Activated T-cell treated with anti-CD3 and anti-CD28 coated beads, Interleukin-2, amount 50 U/mL, for 72 hours (primary cell): Measurements from ENCODE around the gene JPH3. TPM values are rescaled to one million over a fixed set of nuclear protein-coding genes. Genes with fewer than 3 reads are reported as not detected.
A peak's percentile ranks its signal among the peaks of the same experiment; 100 is the strongest.

Experiments used
- ATAC-seq, 2 donors: fragments of 150-1000 bp; cut with Tn5 transposase; replicated peaks in 1 of 2; 2 replicates each; pipeline ENCODE4 v1.10.0; 2021; ENCODE audit warnings: moderate library complexity in 2 of 2, mild to moderate bottlenecking in 1 of 2
- DNase-seq, 2 donors: peaks; one replicate each; pipeline ENCODE4 v3.0.0; 2021 to 2022; ENCODE audit warnings: mixed read lengths in 1 of 2
- H3K27ac Mint-ChIP-seq: one replicate; pipeline ENCODE4 v1.8.0; 2022; ENCODE audit warnings: mild to moderate bottlenecking, moderate library complexity, mixed read lengths
- H3K27me3 Mint-ChIP-seq: one replicate; pipeline ENCODE4 v1.8.0; 2022; ENCODE audit warnings: low read depth, mixed read lengths
- H3K36me3 Mint-ChIP-seq, 2 donors: one replicate each; pipeline ENCODE4 v1.8.0; 2022; ENCODE audit warnings: mixed read lengths in 2 of 2, mild to moderate bottlenecking in 1 of 2; ENCODE audit not compliant: insufficient read depth in 2 of 2
- H3K4me1 Mint-ChIP-seq: one replicate; pipeline ENCODE4 v1.8.0; 2022; ENCODE audit warnings: low read depth, mixed read lengths
- H3K4me3 Mint-ChIP-seq, 2 donors: one replicate each; pipeline ENCODE4 v1.8.0; 2022; ENCODE audit warnings: mild to moderate bottlenecking in 2 of 2, mixed read lengths in 2 of 2, moderate library complexity in 2 of 2
- H3K9me3 Mint-ChIP-seq, 2 donors: one replicate each; pipeline ENCODE4 v1.8.0; 2022; ENCODE audit warnings: mixed read lengths in 2 of 2
- total RNA-seq, 2 donors: library from RNA; stranded (reverse); gene quantifications; one replicate each; pipeline ENCODE4 v1.2.3, GENCODE V29; 2022

Gene JPH3
- total RNA-seq, 2 donors from 2014 or later, result 0.60 to 0.74 TPM

- DNase-seq (no peak), ATAC-seq (no peak)
- Mint-ChIP-seq H3K27ac (no peak overlapping the region), H3K9me3 (no peaks in the 10 kb centered on the region), H3K4me1 (no peaks in the 10 kb centered on the region), H3K4me3 (no peak overlapping the region), H3K36me3 (no peaks in the 10 kb centered on the region), H3K27me3 (peaks cover 14% of the 10 kb centered on the region)
These were observed 43.5 kb downstream of the JPH3 start for GRCh38 chr16:87645802-87646201.

GRCh38 chr16:87647431-87648185 is 45.3 kb downstream of the JPH3 start:
- no peaks in the 10 kb centered on the region for H3K9me3 Mint-ChIP-seq
- DNase-seq (no peak), ATAC-seq (no peak)
- no peak overlapping the region for H3K27ac Mint-ChIP-seq
- H3K36me3 Mint-ChIP-seq, result no peaks in the 10 kb centered on the region
- H3K4me1 Mint-ChIP-seq, result no peaks in the 10 kb centered on the region
- peaks cover 14% of the 10 kb centered on the region for H3K27me3 Mint-ChIP-seq
- no peak overlapping the region for H3K4me3 Mint-ChIP-seq

GRCh38 chr16:87648236-87648635 is 45.9 kb downstream of the JPH3 start:
- Mint-ChIP-seq H3K27ac (no peak overlapping the region), H3K36me3 (no peaks in the 10 kb centered on the region), H3K4me1 (no peaks in the 10 kb centered on the region), H3K9me3 (no peaks in the 10 kb centered on the region), H3K4me3 (no peak overlapping the region), H3K27me3 (peaks cover 14% of the 10 kb centered on the region)
- peak in 1 of 2 donors; percentile 22 for ATAC-seq
- DNase-seq, result no peak

GRCh38 chr16:87648698-87649487 is 46.6 kb downstream of the JPH3 start:
- H3K4me3 Mint-ChIP-seq, result no peak overlapping the region
- DNase-seq (no peak), ATAC-seq (no peak)
- H3K4me1 Mint-ChIP-seq, result no peaks in the 10 kb centered on the region
- no peak overlapping the region for H3K27ac Mint-ChIP-seq
- H3K27me3 Mint-ChIP-seq, result peaks cover 14% of the 10 kb centered on the region
- no peaks in the 10 kb centered on the region for H3K9me3 Mint-ChIP-seq
- H3K36me3 Mint-ChIP-seq, result no peaks in the 10 kb centered on the region

- Mint-ChIP-seq H3K27ac (no peak overlapping the region), H3K4me3 (no peak overlapping the region), H3K4me1 (no peaks in the 10 kb centered on the region), H3K36me3 (no peaks in the 10 kb centered on the region), H3K27me3 (peaks cover 14% of the 10 kb centered on the region), H3K9me3 (no peaks in the 10 kb centered on the region)
- no peak for DNase-seq
- ATAC-seq, result no peak
These were observed 50.1 kb downstream of the JPH3 start for GRCh38 chr16:87652386-87652785.

- no peak overlapping the region for H3K27ac Mint-ChIP-seq
- ATAC-seq, result no peak
- H3K4me1 Mint-ChIP-seq, result no peaks in the 10 kb centered on the region
- no peaks in the 10 kb centered on the region for H3K36me3 Mint-ChIP-seq
- H3K27me3 Mint-ChIP-seq, result peaks cover 12% of the 10 kb centered on the region
- H3K4me3 Mint-ChIP-seq, result no peak overlapping the region
- DNase-seq, result no peak
- H3K9me3 Mint-ChIP-seq, result no peaks in the 10 kb centered on the region
These were observed 50.5 kb downstream of the JPH3 start for GRCh38 chr16:87652799-87653198.

- Mint-ChIP-seq H3K36me3 (no peaks in the 10 kb centered on the region), H3K4me1 (no peaks in the 10 kb centered on the region), H3K27me3 (peaks cover 8% of the 10 kb centered on the region), H3K4me3 (no peak overlapping the region), H3K27ac (no peak overlapping the region), H3K9me3 (no peaks in the 10 kb centered on the region)
- ATAC-seq (peak in 1 of 2 donors; percentile 13), DNase-seq (no peak)
These were observed 50.9 kb downstream of the JPH3 start for GRCh38 chr16:87653234-87653633.

GRCh38 chr16:87654826-87655225 is 52.5 kb downstream of the JPH3 start:
- no peaks in the 10 kb centered on the region for H3K36me3 Mint-ChIP-seq
- DNase-seq (no peak), ATAC-seq (no peak)
- H3K4me1 Mint-ChIP-seq, result no peaks in the 10 kb centered on the region
- no peaks in the 10 kb centered on the region for H3K9me3 Mint-ChIP-seq
- H3K27ac Mint-ChIP-seq, result no peak overlapping the region
- no peak overlapping the region for H3K4me3 Mint-ChIP-seq
- peaks cover 6% of the 10 kb centered on the region for H3K27me3 Mint-ChIP-seq

GRCh38 chr16:87656328-87656727 is 54.0 kb downstream of the JPH3 start:
- no peaks in the 10 kb centered on the region for H3K9me3 Mint-ChIP-seq
- no peak overlapping the region for H3K27ac Mint-ChIP-seq
- H3K4me3 Mint-ChIP-seq, result no peak overlapping the region
- no peaks in the 10 kb centered on the region for H3K27me3 Mint-ChIP-seq
- no peaks in the 10 kb centered on the region for H3K36me3 Mint-ChIP-seq
- ATAC-seq (no peak), DNase-seq (no peak)
- no peaks in the 10 kb centered on the region for H3K4me1 Mint-ChIP-seq

- no peak overlapping the region for H3K27ac Mint-ChIP-seq
- H3K27me3 Mint-ChIP-seq, result no peaks in the 10 kb centered on the region
- no peak for DNase-seq
- no peaks in the 10 kb centered on the region for H3K36me3 Mint-ChIP-seq
- no peak overlapping the region for H3K4me3 Mint-ChIP-seq
- peaks cover 5% of the 10 kb centered on the region for H3K4me1 Mint-ChIP-seq
- H3K9me3 Mint-ChIP-seq, result no peaks in the 10 kb centered on the region
- peak in 1 of 2 donors; percentile 27 for ATAC-seq
These were observed 55.4 kb downstream of the JPH3 start for GRCh38 chr16:87657621-87658192.

GRCh38 chr16:87658564-87659225 is 56.4 kb downstream of the JPH3 start:
- Mint-ChIP-seq H3K9me3 (no peaks in the 10 kb centered on the region), H3K4me1 (peaks cover 5% of the 10 kb centered on the region), H3K27me3 (no peaks in the 10 kb centered on the region), H3K4me3 (no peak overlapping the region), H3K36me3 (no peaks in the 10 kb centered on the region), H3K27ac (no peak overlapping the region)
- no peak for ATAC-seq
- no peak for DNase-seq

- H3K4me3 Mint-ChIP-seq, result no peak overlapping the region
- peak; percentile 25 for DNase-seq
- no peak overlapping the region for H3K27ac Mint-ChIP-seq
- no peaks in the 10 kb centered on the region for H3K9me3 Mint-ChIP-seq
- no peaks in the 10 kb centered on the region for H3K27me3 Mint-ChIP-seq
- no peaks in the 10 kb centered on the region for H3K36me3 Mint-ChIP-seq
- ATAC-seq, result peak; percentile 26 to 41
- H3K4me1 Mint-ChIP-seq, result peaks cover 5% of the 10 kb centered on the region
These were observed 59.3 kb downstream of the JPH3 start for GRCh38 chr16:87661561-87661960.
